ENCODE results near the gene FSHR.

DNA sequence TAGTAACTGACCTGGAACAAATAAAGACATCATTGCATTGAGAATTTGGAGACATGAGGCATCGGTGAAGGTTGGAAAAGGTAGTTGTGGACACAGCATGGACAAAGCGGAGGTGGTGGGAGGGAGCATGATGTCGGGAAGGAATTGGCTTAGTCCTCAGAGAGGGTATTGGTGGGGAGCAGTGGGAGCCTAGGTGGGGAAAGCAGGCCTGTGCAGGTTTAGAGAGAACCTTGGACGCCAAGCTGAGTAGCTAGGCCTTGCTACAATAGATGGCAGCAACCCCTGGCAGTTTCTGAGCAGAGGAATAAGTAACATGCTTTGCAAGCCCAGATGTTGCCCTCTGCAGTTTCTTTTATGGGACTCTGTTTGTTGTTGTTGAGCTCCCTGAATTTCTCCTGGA, 221.6 kb downstream of the FSHR start:
- TF ChIP-seq, protein P1, sequence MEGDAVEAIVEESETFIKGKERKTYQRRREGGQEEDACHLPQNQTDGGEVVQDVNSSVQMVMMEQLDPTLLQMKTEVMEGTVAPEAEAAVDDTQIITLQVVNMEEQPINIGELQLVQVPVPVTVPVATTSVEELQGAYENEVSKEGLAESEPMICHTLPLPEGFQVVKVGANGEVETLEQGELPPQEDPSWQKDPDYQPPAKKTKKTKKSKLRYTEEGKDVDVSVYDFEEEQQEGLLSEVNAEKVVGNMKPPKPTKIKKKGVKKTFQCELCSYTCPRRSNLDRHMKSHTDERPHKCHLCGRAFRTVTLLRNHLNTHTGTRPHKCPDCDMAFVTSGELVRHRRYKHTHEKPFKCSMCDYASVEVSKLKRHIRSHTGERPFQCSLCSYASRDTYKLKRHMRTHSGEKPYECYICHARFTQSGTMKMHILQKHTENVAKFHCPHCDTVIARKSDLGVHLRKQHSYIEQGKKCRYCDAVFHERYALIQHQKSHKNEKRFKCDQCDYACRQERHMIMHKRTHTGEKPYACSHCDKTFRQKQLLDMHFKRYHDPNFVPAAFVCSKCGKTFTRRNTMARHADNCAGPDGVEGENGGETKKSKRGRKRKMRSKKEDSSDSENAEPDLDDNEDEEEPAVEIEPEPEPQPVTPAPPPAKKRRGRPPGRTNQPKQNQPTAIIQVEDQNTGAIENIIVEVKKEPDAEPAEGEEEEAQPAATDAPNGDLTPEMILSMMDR (IDR thresholded peaks at IDR 0.05; ENCODE audit: low read length): no peak
- no peak for TF ChIP-seq EZH2 (IDR thresholded peaks at IDR 0.05; ENCODE audit: borderline replicate concordance, low read length)
